Right lobe of liver (tissue), 6 donors: ENCODE data around the gene NCAPH2. TPM values are rescaled to one million over a fixed set of nuclear protein-coding genes. Genes with fewer than 3 reads are reported as not detected.

Experiments
- ATAC-seq, 4 donors: fragments of 200-7000 bp; cut with Tn5 transposase; one replicate each; pipeline ENCODE4 v1.9.1; 2020; ENCODE audit warnings: mild to moderate bottlenecking in 4 of 4, moderate library complexity in 4 of 4
- DNase-seq, 3 donors: peaks; one replicate each; pipeline ENCODE4 v3.0.0-alpha.2; 2020
- H3K27ac ChIP-seq, 3 donors: fragments of 200-600 bp; one replicate each; pipeline ENCODE4 v1.8.0; 2022
- H3K27me3 ChIP-seq, 2 donors: fragments of 200-600 bp; one replicate each; pipeline ENCODE4 v1.8.0; 2022
- H3K36me3 ChIP-seq, 4 donors: fragments of 200-600 bp; sonication (generic) in 1 of 4; one replicate each; pipeline versions ENCODE4 v1.5.1 to v1.8.0; 2017 to 2022; ENCODE audit warnings: control low read depth in 1 of 4
- H3K4me1 ChIP-seq, 4 donors: fragments of 200-600 bp; sonication (generic) in 1 of 4; one replicate each; pipeline versions ENCODE4 v1.5.1 to v1.8.0; 2017 to 2022; ENCODE audit warnings: control low read depth in 1 of 4
- H3K4me3 ChIP-seq, 3 donors: fragments of 200-600 bp; one replicate each; pipeline ENCODE4 v1.8.0; 2022
- H3K9me3 ChIP-seq, 4 donors: fragments of 200-600 bp; sonication (generic) in 1 of 4; one replicate each; pipeline versions ENCODE4 v1.5.1 to v1.8.0; 2017 to 2022; ENCODE audit warnings: control low read depth in 1 of 4
- CTCF ChIP-seq, 4 donors: fragments of 200-600 bp in 3 of 4; fragments of 450-650 bp in 1 of 4; IDR thresholded peaks; one replicate each; pipeline versions ENCODE4 v1.5.1 to v1.8.0; 2016 to 2022; ENCODE audit warnings: antibody characterized with exemption in 4 of 4, mild to moderate bottlenecking in 2 of 4
- POLR2A ChIP-seq: fragments of 450-650 bp; IDR thresholded peaks from one replicate; pipeline ENCODE4 v1.6.1; 2017; ENCODE audit warnings: antibody characterized with exemption, mild to moderate bottlenecking
- WGBS: methylation state at CpG from one replicate; pipeline ENCODE4 v1.1.6; 2018; ENCODE audit warnings: low coverage, low lambda C conversion rate; ENCODE audit not compliant: insufficient coverage; ENCODE audit errors: missing lambda C conversion rate; 5-methylcytosine and 5-hydroxymethylcytosine counted together
- intact Hi-C, 2 donors: fragments of 100-400 bp; cut with DNase I; formaldehyde crosslinking; loops; one replicate each; pipeline versions ENCODE4 v1.11.2 to v1.14.1; 2022
- total RNA-seq, 6 experiments: library from RNA; depleted of rRNA in 2 of 6; stranded (reverse); fragments of >200 nt in 2 of 6; fragmentation: NEBNext Ultra II Directional in 3 of 6; extraction: Animal tissue kit (Norgen Biotek cat#: 25700) in 3 of 6; gene quantifications; one replicate each; pipeline versions ENCODE4 v1.1.0 to v1.2.4, GENCODE V29; 2016 to 2023
- donor health status: DM: no; HTN: yes; CAD: no.
- donor health status: DM: no; HTN: no; CAD: no.
- donor health status: DM: no; HTN: no; CAD: no.
- donor health status: DM: no; HTN: yes; CAD: no.
- donor health status: DM: no; HTN: yes; CAD: no.

The NCAPH2 gene
- total RNA-seq, 6 experiments from 2014 or later: 11.4 to 17.3 (median 13.9) TPM

- no peak overlapping the region for H3K4me3 ChIP-seq
- TF ChIP-seq CTCF (IDR thresholded peaks at IDR 0.05) (no peak), POLR2A (no peak)
- no peaks in the 10 kb centered on the region for H3K9me3 ChIP-seq
- H3K27ac ChIP-seq: no peak overlapping the region
- H3K36me3 ChIP-seq: peaks cover 0 to 11% (median 2%) of the 10 kb centered on the region in 4 donors
- intact Hi-C loops: no loop called here
- H3K4me1 ChIP-seq: peaks cover 0 to 30% (median 16%) of the 10 kb centered on the region in 4 donors
- DNase-seq (no peak), ATAC-seq (no peak)
- H3K27me3 ChIP-seq: no peaks in the 10 kb centered on the region
- 69% methylated on average over 5 of the region's 26 CpGs for WGBS
These were observed 63.5 kb downstream of the NCAPH2 start for GRCh38 chr22:50571264-50572175.

GRCh38 chr22:50572965-50573364, 64.9 kb downstream of the NCAPH2 start:
- intact Hi-C loops: no loop called here
- no peak for TF ChIP-seq POLR2A
- TF ChIP-seq CTCF (IDR thresholded peaks at IDR 0.05): no peak
- DNase-seq: no peak
- 88% methylated on average over 3 of the region's 11 CpGs for WGBS
- H3K4me3 ChIP-seq: no peak overlapping the region
- H3K36me3 ChIP-seq: peaks cover 0 to 11% (median 2%) of the 10 kb centered on the region in 4 donors
- no peaks in the 10 kb centered on the region for H3K27me3 ChIP-seq
- no peak for ATAC-seq
- H3K4me1 ChIP-seq: peaks cover 0 to 30% (median 15%) of the 10 kb centered on the region in 4 donors
- no peak overlapping the region for H3K27ac ChIP-seq
- H3K9me3 ChIP-seq: no peaks in the 10 kb centered on the region

- Histone ChIP-seq H3K27me3 (no peaks in the 10 kb centered on the region), H3K27ac (no peak overlapping the region), H3K4me3 (no peak overlapping the region), H3K9me3 (no peaks in the 10 kb centered on the region), H3K4me1 (peaks cover 0 to 23% (median 10%) of the 10 kb centered on the region in 4 donors), H3K36me3 (peaks cover 0 to 11% (median 2%) of the 10 kb centered on the region in 4 donors)
- WGBS: 78% methylated on average over 3 of the region's 26 CpGs
- TF ChIP-seq CTCF (IDR thresholded peaks at IDR 0.05) (no peak), POLR2A (no peak)
- DNase-seq (no peak), ATAC-seq (no peak)
- intact Hi-C loops: no loop called here
These were observed 65.7 kb downstream of the NCAPH2 start for GRCh38 chr22:50573491-50574382.

GRCh38 chr22:50574383-50574755, 66.3 kb downstream of the NCAPH2 start:
- no peak for ATAC-seq
- no peaks in the 10 kb centered on the region for H3K27me3 ChIP-seq
- TF ChIP-seq CTCF (IDR thresholded peaks at IDR 0.05) (no peak), POLR2A (no peak)
- H3K4me3 ChIP-seq: no peak overlapping the region
- H3K4me1 ChIP-seq: peaks cover 0 to 16% (median 7%) of the 10 kb centered on the region in 4 donors
- H3K36me3 ChIP-seq: peaks cover 0 to 11% (median 2%) of the 10 kb centered on the region in 4 donors
- H3K27ac ChIP-seq: no peak overlapping the region
- WGBS: 86% methylated on average over 7 of the region's 11 CpGs
- intact Hi-C loops: no loop called here
- no peak for DNase-seq
- no peaks in the 10 kb centered on the region for H3K9me3 ChIP-seq

Other genes with a start within 250 kb of the NCAPH2 start
- gene MAPK12, start 246.5 kb upstream of the NCAPH2 start, total RNA-seq: 1 to 10 TPM; 2.1 to 7.6 (median 3.6) TPM
- gene MAPK11, start 237.8 kb upstream of the NCAPH2 start, total RNA-seq: 1 to 10 TPM; 1.7 to 6.4 (median 2.5) TPM
- 100 to 1,000 TPM; 154 to 181 (median 161) TPM for gene PLXNB2, start 200.6 kb upstream of the NCAPH2 start, total RNA-seq
- gene DENND6B, start 181.2 kb upstream of the NCAPH2 start, total RNA-seq: 1 to 10 TPM in 5 of 6 experiments, under 1 TPM in 1; 0.98 to 4.1 (median 1.9) TPM
- 10 to 100 TPM; 38.3 to 80.3 (median 54.4) TPM for gene PPP6R2, start 164.9 kb upstream of the NCAPH2 start, total RNA-seq
- 10 to 100 TPM; 18.3 to 28.9 (median 22.8) TPM for gene SBF1, start 33.2 kb upstream of the NCAPH2 start, total RNA-seq
- 10 to 100 TPM in 1 of 6 experiments, 1 to 10 TPM in 5; 1.0 to 19.2 (median 2.2) TPM for gene ADM2, start 26.7 kb upstream of the NCAPH2 start, total RNA-seq
- not detected for gene MIOX, start 21.4 kb upstream of the NCAPH2 start, total RNA-seq
- gene LMF2, start 522 bp upstream of the NCAPH2 start, total RNA-seq: 10 to 100 TPM; 33.2 to 47.6 (median 41.7) TPM
- gene SCO2, start 17.4 kb downstream of the NCAPH2 start, total RNA-seq: 1 to 10 TPM in 3 of 6 experiments, under 1 TPM in 1, not detected in 2; 0.80 to 4.2 (median 2.5) TPM
- gene TYMP, start 21.8 kb downstream of the NCAPH2 start, total RNA-seq: 100 to 1,000 TPM in 3 of 6 experiments, 10 to 100 TPM in 3; 30.6 to 223 (median 88.2) TPM
- gene KLHDC7B, start 37.7 kb downstream of the NCAPH2 start, total RNA-seq: 1 to 10 TPM in 2 of 6 experiments, under 1 TPM in 2, not detected in 2; 0.07 to 1.4 (median 0.62) TPM
- 1 to 10 TPM in 2 of 6 experiments, not detected in 4; 3.3 to 4.7 TPM for gene SYCE3, start 54.7 kb downstream of the NCAPH2 start, total RNA-seq
- 10 to 100 TPM in 5 of 6 experiments, 1 to 10 TPM in 1; 3.8 to 30.7 (median 13.0) TPM for gene CPT1B, start 70.2 kb downstream of the NCAPH2 start, total RNA-seq
- gene CHKB, start 74.6 kb downstream of the NCAPH2 start, total RNA-seq: 10 to 100 TPM; 10.9 to 43.4 (median 26.7) TPM
- 1 to 10 TPM in 1 of 6 experiments, under 1 TPM in 5; 0.15 to 1.7 (median 0.45) TPM for gene MAPK8IP2, start 92.6 kb downstream of the NCAPH2 start, total RNA-seq
- 10 to 100 TPM; 20.8 to 47.3 (median 38.6) TPM for gene ARSA, start 119.9 kb downstream of the NCAPH2 start, total RNA-seq
- gene SHANK3, start 164.6 kb downstream of the NCAPH2 start, total RNA-seq: 10 to 100 TPM in 5 of 6 experiments, 1 to 10 TPM in 1; 9.7 to 16.0 (median 14.8) TPM
- gene ACR, start 230.0 kb downstream of the NCAPH2 start, total RNA-seq: under 1 TPM in 5 of 6 experiments, not detected in 1; 0.34 to 0.84 (median 0.55) TPM